SH-SY5Y (cell line): ENCODE results near the gene RECK.

ENCODE experiments used
- GATA2 ChIP-seq: IDR thresholded peaks from 2 replicates; pipeline ENCODE4 v1.6.1; 2011; ENCODE audit warnings: mild to moderate bottlenecking, low read depth, low read length
- GATA3 ChIP-seq: IDR thresholded peaks from 2 replicates; pipeline ENCODE4 v1.6.1; 2011; ENCODE audit warnings: low read depth, mild to moderate bottlenecking, low read length, moderate library complexity

DNA sequence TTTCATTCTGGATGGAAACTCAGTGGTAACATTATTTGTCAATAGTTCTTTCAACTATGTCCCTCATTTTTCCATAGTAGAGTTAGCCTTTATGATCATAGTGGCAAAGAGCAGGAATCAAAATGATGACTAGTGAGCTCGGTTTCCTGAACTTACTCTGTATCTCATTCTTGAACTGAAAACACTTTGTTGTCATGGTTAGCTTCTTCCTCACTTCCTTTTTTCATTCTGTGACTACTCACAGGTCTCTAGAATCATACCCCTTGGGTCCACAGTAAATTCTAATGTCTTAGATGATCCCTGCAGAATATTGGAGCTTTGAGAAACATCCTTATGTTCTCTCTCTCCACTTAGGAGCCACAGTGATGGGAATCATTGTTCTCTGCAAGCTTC is 29.4 kb upstream of the RECK start:
- TF ChIP-seq GATA2 = no peak
- no peak for TF ChIP-seq GATA3
